GM10847 (cell line): ENCODE data around the gene PTGIS.

ENCODE experiments used
- POLR2A ChIP-seq: IDR thresholded peaks from 2 replicates; pipeline ENCODE4 v1.6.1; 2011; ENCODE audit not compliant: insufficient read length; ENCODE audit errors: extremely low read depth

Gene PTGIS

GRCh38 chr20:49584418-49585382, 16.8 kb upstream of the PTGIS start:
- no peak for TF ChIP-seq POLR2A

GRCh38 chr20:49583669-49584417, 15.9 kb upstream of the PTGIS start:
- no peak for TF ChIP-seq POLR2A

GRCh38 chr20:49583343-49583668, 15.4 kb upstream of the PTGIS start:
- no peak for TF ChIP-seq POLR2A

DNA sequence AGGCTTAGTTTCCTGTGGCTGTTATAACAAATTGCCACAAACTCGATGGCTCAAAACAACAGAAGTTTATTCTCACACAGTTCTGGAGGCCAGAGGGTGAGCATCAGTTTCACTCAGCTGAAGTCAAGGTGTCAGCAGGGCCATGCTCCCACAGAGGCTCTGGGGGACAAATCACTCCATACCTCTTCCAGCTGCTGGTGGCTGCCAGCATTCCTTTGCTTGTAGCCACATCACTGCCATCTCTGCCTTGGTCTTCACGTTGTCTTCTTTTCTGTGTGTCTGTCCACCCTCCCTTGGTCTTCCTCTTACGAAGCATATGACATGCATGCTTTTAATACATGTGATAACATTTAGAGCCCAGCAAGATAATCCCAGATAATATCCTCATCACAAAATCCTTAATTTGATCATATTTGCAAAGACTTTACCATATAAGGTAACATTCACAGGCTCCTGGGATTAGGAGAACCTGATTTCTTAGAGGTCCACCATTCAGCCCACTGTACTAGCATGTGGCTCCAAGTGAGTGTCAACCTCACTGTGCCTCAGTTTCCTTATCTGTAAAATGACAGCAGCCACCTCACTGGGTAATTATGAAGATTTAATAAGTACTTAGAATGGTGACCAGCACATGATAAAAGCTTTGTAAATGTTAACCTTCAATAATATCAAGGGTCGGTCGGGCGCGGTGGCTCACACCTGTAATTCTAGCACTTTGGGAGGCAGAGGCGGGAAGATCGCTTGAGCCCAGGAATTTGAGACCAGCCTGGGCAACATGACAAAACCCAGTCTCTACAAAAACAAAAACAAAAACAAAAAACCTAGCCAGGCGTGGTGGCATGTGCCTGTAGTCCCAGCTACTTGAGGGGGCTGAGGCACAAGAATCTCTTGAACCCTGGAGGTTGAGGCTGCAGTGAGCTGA, 14.7 kb upstream of the PTGIS start:
- TF ChIP-seq POLR2A = no peak

DNA sequence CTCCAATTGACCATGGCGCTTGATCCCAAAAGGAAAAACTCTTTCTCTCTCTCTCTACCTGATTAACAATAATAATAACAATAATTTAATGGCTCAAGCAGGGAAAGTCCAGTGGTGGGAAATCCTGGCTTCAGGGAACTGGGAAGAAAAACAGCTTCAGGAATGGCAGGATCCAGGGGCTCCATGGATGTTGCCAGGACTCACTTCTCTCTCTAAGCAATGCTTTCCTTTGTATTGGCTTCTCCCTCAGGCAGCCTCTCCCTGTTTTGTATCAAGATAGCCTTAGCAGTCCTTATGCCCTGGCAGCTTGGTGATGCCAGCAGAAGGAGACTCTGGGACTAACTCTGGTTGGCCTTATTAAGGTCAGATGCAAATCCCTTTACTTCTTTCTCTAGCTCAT, 13.5 kb upstream of the PTGIS start:
- no peak for TF ChIP-seq POLR2A

- TF ChIP-seq POLR2A = no peak
Observed at GRCh38 chr20:49580813-49581174, 12.9 kb upstream of the PTGIS start.

- TF ChIP-seq POLR2A = no peak
Observed at GRCh38 chr20:49579874-49580812, 12.2 kb upstream of the PTGIS start.

DNA sequence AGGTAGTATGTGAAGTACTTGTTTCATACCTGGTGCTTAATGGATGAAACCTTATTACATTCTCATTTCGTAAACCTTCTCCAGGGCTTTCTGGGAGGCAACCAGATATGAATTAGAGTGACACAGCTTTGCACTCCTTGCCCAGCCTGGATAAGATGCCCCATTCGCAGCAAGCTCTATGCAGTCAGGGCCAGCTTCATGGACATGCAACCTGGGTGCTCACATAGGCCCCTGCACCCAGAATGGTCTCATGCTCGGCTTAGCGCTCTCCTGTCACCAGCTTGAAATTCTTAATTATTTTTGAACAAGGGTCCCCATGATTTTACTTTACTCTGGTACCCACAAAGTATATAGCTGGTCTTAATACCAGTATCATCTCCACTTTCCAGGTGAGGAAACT, 11.3 kb upstream of the PTGIS start:
- no peak for TF ChIP-seq POLR2A

GRCh38 chr20:49578436-49578835, 10.5 kb upstream of the PTGIS start:
- TF ChIP-seq POLR2A = no peak

DNA sequence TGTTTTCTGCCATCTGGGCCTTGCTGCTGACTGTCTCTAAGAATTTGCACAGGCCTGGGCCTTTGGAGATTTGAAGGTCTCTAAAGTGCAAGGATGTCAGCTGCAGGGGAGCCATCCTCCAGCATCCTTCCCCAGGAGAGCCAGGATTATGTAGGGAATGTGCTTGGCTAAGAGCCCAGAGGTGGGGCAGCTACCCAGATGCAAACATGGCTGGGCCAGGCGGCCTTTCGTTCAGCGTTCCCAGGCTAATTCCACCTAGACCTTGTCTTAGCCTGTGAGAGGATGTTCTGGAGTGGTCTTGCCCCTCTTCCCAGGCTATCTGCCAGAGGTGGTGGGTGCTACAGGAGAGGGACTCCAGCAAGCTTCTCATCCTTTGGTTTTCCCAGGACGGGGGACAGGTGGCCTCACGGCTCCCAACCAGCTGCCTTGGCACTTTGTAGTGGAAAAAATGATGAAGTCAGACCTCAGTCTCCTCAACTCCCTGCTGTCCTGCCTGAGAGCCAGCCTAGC, 7.7 kb upstream of the PTGIS start:
- TF ChIP-seq POLR2A = no peak

DNA sequence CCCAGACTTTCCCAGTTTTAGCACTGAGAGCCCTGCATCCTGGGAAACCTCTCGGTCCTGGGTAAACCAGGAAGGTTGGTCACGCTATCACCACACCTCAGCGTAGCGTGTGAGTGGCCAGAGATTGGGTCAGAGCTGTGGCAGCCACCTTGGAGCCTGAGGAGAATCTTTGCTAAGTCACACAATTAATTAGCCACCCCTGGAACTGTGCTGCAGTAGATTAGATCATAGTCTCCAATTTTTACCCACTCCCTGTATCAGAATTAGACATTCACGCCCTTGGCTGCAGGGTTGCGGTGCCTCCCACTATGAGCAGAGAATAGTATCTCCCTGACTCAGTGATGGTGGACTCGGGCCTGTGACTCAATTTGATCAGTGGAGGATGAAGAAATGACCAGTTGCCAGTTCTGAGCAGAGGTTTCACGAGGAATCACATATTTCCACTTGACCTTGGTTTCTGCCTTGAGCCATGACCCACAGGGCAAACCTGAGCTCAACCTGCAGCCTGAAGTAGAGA, 6.0 kb upstream of the PTGIS start:
- TF ChIP-seq POLR2A = no peak

DNA sequence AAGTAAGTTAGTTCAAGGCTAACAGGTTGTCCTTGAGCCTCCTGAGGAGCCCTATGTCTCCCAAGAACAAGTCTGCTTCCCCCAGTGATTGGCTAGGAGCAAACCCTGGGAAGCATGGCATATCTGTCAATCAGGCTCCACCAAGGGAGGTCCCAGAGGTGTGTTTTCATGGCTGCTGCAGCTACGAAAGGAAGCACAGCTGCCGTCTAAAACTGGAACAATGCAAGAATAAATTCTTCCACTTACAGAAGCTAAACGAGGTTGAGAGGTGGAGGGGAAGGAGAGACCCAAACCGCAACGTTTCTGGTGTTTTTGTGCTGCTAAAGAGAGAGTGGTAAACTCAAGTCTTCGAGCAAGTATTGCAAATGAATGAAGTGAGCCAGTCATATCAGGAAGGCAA, 4.9 kb upstream of the PTGIS start:
- TF ChIP-seq POLR2A = no peak

- TF ChIP-seq POLR2A = no peak
Observed at GRCh38 chr20:49571553-49571835, 3.6 kb upstream of the PTGIS start.
